ENCODE results near the gene CGRRF1. TPM values are rescaled to one million over a fixed set of nuclear protein-coding genes. Genes with fewer than 3 reads are reported as not detected.

The CGRRF1 gene
- total RNA-seq, 1 experiment from 2014 or later = 19.1 TPM

- Histone ChIP-seq H3K79me1 (ENCODE audit: insufficient read depth, low read depth, low read length, poor library complexity, severe bottlenecking) (no peaks in the 10 kb centered on the region), H4K5ac (ENCODE audit: insufficient read length, low read depth, low read length) (no peak overlapping the region), H4K20me1 (ENCODE audit: control insufficient read depth, insufficient read depth, insufficient read length) (no peaks in the 10 kb centered on the region), H3K4me2 (ENCODE audit: insufficient read depth, insufficient read length, low read length) (no peak overlapping the region), H2BK12ac (ENCODE audit: insufficient read length, low read depth, low read length) (no peak overlapping the region), H3K23me2 (ENCODE audit: insufficient read length, low read depth, low read length, poor library complexity, severe bottlenecking) (no peaks in the 10 kb centered on the region), H3K9ac (ENCODE audit: extremely low read depth, insufficient read length, low read length) (no peak overlapping the region), H4K8ac (replicated peaks; ENCODE audit: insufficient read length, low read depth, low read length) (no peak overlapping the region), H2BK20ac (ENCODE audit: low read depth, low read length, poor library complexity, severe bottlenecking) (no peak overlapping the region), H2BK5ac (ENCODE audit: insufficient read length, low read length) (no peak overlapping the region), H3K23ac (ENCODE audit: insufficient read length, low read depth, low read length) (no peak overlapping the region), H3K4me1 (ENCODE audit: insufficient read depth, low read length) (no peaks in the 10 kb centered on the region; the same call in 1 of the 2 replicates), H3K27ac (ENCODE audit: insufficient read length, low read depth, low read length) (no peak overlapping the region), H3K9me3 (ENCODE audit: control insufficient read depth, low read depth, low read length) (no peaks in the 10 kb centered on the region), H3K56ac (ENCODE audit: insufficient read length, low read depth, low read length) (no peak overlapping the region), H2AFZ (ENCODE audit: low read length) (no peak overlapping the region), H2BK15ac (ENCODE audit: low read depth, low read length) (no peak overlapping the region), H3T11ph (ENCODE audit: low read length) (no peak overlapping the region), H3K4ac (ENCODE audit: low read depth, low read length) (no peak overlapping the region), H3K18ac (ENCODE audit: insufficient read length, low read depth, low read length) (no peak overlapping the region), H3K27me3 (ENCODE audit: insufficient read depth, low read length) (no peaks in the 10 kb centered on the region), H3K14ac (ENCODE audit: insufficient read depth, low read length) (no peak overlapping the region), H3K79me2 (ENCODE audit: insufficient read depth, low read length) (no peaks in the 10 kb centered on the region; the same call in 1 of the 2 replicates), H4K91ac (ENCODE audit: insufficient read length, low read depth, low read length) (no peak overlapping the region), H2AK5ac (ENCODE audit: insufficient read length, low read length) (no peak overlapping the region), H2BK120ac (ENCODE audit: low read depth, low read length, poor library complexity, severe bottlenecking) (no peak overlapping the region)
- H3K4me1 Mint-ChIP-seq = no peaks in the 10 kb centered on the region
- no peaks in the 10 kb centered on the region for H3K36me3 Mint-ChIP-seq (ENCODE audit: insufficient read depth in 1 of 3, low read depth in 3 of 3)
- no peaks in the 10 kb centered on the region for H3K27me3 Mint-ChIP-seq (ENCODE audit: low read depth)
- DNase-seq = no peak
- no CpG with 5 or more reads among the region's 3 CpGs for WGBS (ENCODE audit: extremely low coverage, insufficient read length, low lambda C conversion rate)
- no peak for TF ChIP-seq CTCF (conservative IDR thresholded peaks at IDR 0.05)
- no peak overlapping the region for H3K4me3 Mint-ChIP-seq
- H3K9me3 Mint-ChIP-seq = no peaks in the 10 kb centered on the region
- no peak overlapping the region for H3K27ac Mint-ChIP-seq
Measured at GRCh38 chr14:54585214-54585613, 75.5 kb downstream of the CGRRF1 start.

Other genes starting within 250 kb of the CGRRF1 start
- gene CDKN3, start 112.9 kb upstream of the CGRRF1 start, total RNA-seq (2021) = 45.9 and 50.0 TPM in 2 replicates
- gene CNIH1, start 68.5 kb upstream of the CGRRF1 start, total RNA-seq (2021) = 99.3 and 108 TPM in 2 replicates
- gene GMFB, start 20.9 kb upstream of the CGRRF1 start, total RNA-seq (2021) = 71.0 and 79.2 TPM in 2 replicates
- gene SAMD4A, start 57.2 kb downstream of the CGRRF1 start, total RNA-seq (2021) = 9.6 and 9.9 TPM in 2 replicates

All from H9 (cell line).